Liver (tissue), 9 donors: ENCODE results near the gene RAB6C. TPM values are rescaled to one million over a fixed set of nuclear protein-coding genes. Genes with fewer than 3 reads are reported as not detected.

ENCODE experiments used
- DNase-seq: peaks from one replicate; pipeline ENCODE4 v3.0.0-alpha.2; 2017; ENCODE audit warnings: low spot score
- H3K27ac ChIP-seq, 2 donors: one replicate each; pipeline ENCODE4 v1.7.0; 2013; ENCODE audit warnings: inconsistent platforms in 2 of 2, low read length in 2 of 2, control low read depth in 1 of 2, low read depth in 1 of 2, mild to moderate bottlenecking in 1 of 2
- H3K27me3 ChIP-seq, 4 donors: one replicate each; pipeline versions ENCODE4 v1.6.1 to v1.7.0; 2013; ENCODE audit warnings: low read length in 3 of 4, inconsistent platforms in 1 of 4, mild to moderate bottlenecking in 1 of 4, moderate library complexity in 1 of 4; ENCODE audit not compliant: control insufficient read depth in 4 of 4, insufficient read depth in 4 of 4
- H3K36me3 ChIP-seq, 4 donors: one replicate each; pipeline versions ENCODE4 v1.6.1 to v1.7.0; 2013; ENCODE audit warnings: low read length in 3 of 4, mild to moderate bottlenecking in 3 of 4, low read depth in 1 of 4, moderate library complexity in 1 of 4; ENCODE audit not compliant: control insufficient read depth in 4 of 4, insufficient read depth in 3 of 4
- H3K4me1 ChIP-seq, 4 donors: one replicate each; pipeline versions ENCODE4 v1.6.1 to v1.7.0; 2013; ENCODE audit warnings: low read length in 3 of 4, mild to moderate bottlenecking in 3 of 4, moderate library complexity in 1 of 4; ENCODE audit not compliant: control insufficient read depth in 4 of 4, insufficient read depth in 4 of 4
- H3K4me3 ChIP-seq, 3 donors: one replicate each; pipeline versions ENCODE4 v1.6.1 to v1.7.0; 2013; ENCODE audit warnings: low read length in 3 of 3, control low read depth in 1 of 3, low read depth in 1 of 3, mild to moderate bottlenecking in 1 of 3
- H3K9ac ChIP-seq, 2 donors: one replicate each; pipeline ENCODE4 v1.7.0; 2013; ENCODE audit warnings: low read length in 2 of 2, mild to moderate bottlenecking in 2 of 2, moderate library complexity in 2 of 2, control low read depth in 1 of 2, low read depth in 1 of 2
- H3K9me3 ChIP-seq, 4 donors: one replicate each; pipeline versions ENCODE4 v1.6.1 to v1.7.0; 2013; ENCODE audit warnings: low read length in 3 of 4; ENCODE audit not compliant: control insufficient read depth in 4 of 4
- EGR1 ChIP-seq, 2 donors: IDR thresholded peaks; 2 replicates each; pipeline ENCODE4 v1.6.1; 2016 to 2018; ENCODE audit warnings: antibody characterized with exemption in 2 of 2, low read depth in 2 of 2
- FOXA1 ChIP-seq: IDR thresholded peaks from 2 replicates; pipeline ENCODE4 v1.6.1; 2016; ENCODE audit warnings: antibody characterized with exemption
- FOXA2 ChIP-seq: IDR thresholded peaks from 2 replicates; pipeline ENCODE4 v1.6.1; 2016; ENCODE audit warnings: antibody characterized with exemption
- GABPA ChIP-seq, 2 donors: IDR thresholded peaks in 1 of 2; conservative IDR thresholded peaks in 1 of 2; 2 replicates each; pipeline ENCODE4 v1.6.1; 2016; ENCODE audit warnings: antibody characterized with exemption in 2 of 2, mild to moderate bottlenecking in 1 of 2, moderate library complexity in 1 of 2
- HNF4A ChIP-seq, 2 donors: conservative IDR thresholded peaks; 2 replicates each; pipeline ENCODE4 v1.6.1; 2016; ENCODE audit warnings: antibody characterized with exemption in 2 of 2, mild to moderate bottlenecking in 2 of 2
- HNF4G ChIP-seq: IDR thresholded peaks from 2 replicates; pipeline ENCODE4 v1.6.1; 2016; ENCODE audit warnings: antibody characterized with exemption
- JUND ChIP-seq, 2 donors: IDR thresholded peaks; 2 replicates each; pipeline ENCODE4 v1.6.1; 2016; ENCODE audit warnings: antibody characterized with exemption in 2 of 2
- NR2F2 ChIP-seq: IDR thresholded peaks from 2 replicates; pipeline ENCODE4 v1.6.1; 2016; ENCODE audit warnings: antibody characterized with exemption
- RAD21 ChIP-seq, 2 donors: IDR thresholded peaks; 2 replicates each; pipeline ENCODE4 v1.6.1; 2016; ENCODE audit warnings: antibody characterized with exemption in 2 of 2, mild to moderate bottlenecking in 2 of 2
- RXRA ChIP-seq, 2 donors: IDR thresholded peaks; 2 replicates each; pipeline ENCODE4 v1.6.1; 2017 to 2018; ENCODE audit warnings: antibody characterized with exemption in 2 of 2, mild to moderate bottlenecking in 1 of 2
- SP1 ChIP-seq: IDR thresholded peaks from 2 replicates; pipeline ENCODE4 v1.6.1; 2018; ENCODE audit warnings: antibody characterized with exemption, mild to moderate bottlenecking
- YY1 ChIP-seq: IDR thresholded peaks from 2 replicates; pipeline ENCODE4 v1.6.1; 2016; ENCODE audit warnings: antibody characterized with exemption, mild to moderate bottlenecking
- WGBS: extraction: QIAGEN DNeasy Blood & Tissue Kit; methylation state at CpG from one replicate; pipeline ENCODE4 v1.1.7; 2013; 5-methylcytosine and 5-hydroxymethylcytosine counted together
- polyA plus RNA-seq, 2 donors: library from polyadenylated mRNA; stranded (reverse) in 1 of 2; unstranded in 1 of 2; fragments of 200-250 nt in 1 of 2; fragments of >200 nt in 1 of 2; fragmentation: Nextera tagmentation in 1 of 2; extraction: Ambion mirVana in 1 of 2; gene quantifications; one replicate each; pipeline versions ENCODE4 v1.2.1 to v1.2.3, GENCODE V29; 2013 to 2015
- total RNA-seq, 2 donors: library from RNA; depleted of rRNA; stranded (reverse); fragments of >200 nt; gene quantifications; one replicate each; pipeline ENCODE4 v1.2.3, GENCODE V29; 2014
- TF ChIP-seq, protein P1 (sequence below): IDR thresholded peaks from 2 replicates; pipeline ENCODE4 v1.6.1; 2016; ENCODE audit warnings: antibody characterized with exemption
- TF ChIP-seq, protein P2 (sequence below): fragments of 150-350 bp; IDR thresholded peaks from 2 replicates; pipeline ENCODE4 v1.5.1; 2017; ENCODE audit warnings: improper control_type of control experiment, low read depth, low read length; ENCODE audit not compliant: missing input control
- TF ChIP-seq, protein P3 (sequence below): IDR thresholded peaks from 2 replicates; pipeline ENCODE4 v1.6.1; 2016; ENCODE audit warnings: antibody characterized with exemption
- TF ChIP-seq, protein P4 (sequence below): IDR thresholded peaks from 2 replicates; pipeline ENCODE4 v1.6.1; 2016; ENCODE audit warnings: antibody characterized with exemption, mild to moderate bottlenecking
- donor health status: healthy.
- donor health status: healthy.
- donor health status: healthy.
- donor health status: healthy.
- donor health status: healthy.

The RAB6C gene
- total and polyA plus RNA-seq, 4 donors = 0.02 to 0.08 TPM; not detected in 2

DNA sequence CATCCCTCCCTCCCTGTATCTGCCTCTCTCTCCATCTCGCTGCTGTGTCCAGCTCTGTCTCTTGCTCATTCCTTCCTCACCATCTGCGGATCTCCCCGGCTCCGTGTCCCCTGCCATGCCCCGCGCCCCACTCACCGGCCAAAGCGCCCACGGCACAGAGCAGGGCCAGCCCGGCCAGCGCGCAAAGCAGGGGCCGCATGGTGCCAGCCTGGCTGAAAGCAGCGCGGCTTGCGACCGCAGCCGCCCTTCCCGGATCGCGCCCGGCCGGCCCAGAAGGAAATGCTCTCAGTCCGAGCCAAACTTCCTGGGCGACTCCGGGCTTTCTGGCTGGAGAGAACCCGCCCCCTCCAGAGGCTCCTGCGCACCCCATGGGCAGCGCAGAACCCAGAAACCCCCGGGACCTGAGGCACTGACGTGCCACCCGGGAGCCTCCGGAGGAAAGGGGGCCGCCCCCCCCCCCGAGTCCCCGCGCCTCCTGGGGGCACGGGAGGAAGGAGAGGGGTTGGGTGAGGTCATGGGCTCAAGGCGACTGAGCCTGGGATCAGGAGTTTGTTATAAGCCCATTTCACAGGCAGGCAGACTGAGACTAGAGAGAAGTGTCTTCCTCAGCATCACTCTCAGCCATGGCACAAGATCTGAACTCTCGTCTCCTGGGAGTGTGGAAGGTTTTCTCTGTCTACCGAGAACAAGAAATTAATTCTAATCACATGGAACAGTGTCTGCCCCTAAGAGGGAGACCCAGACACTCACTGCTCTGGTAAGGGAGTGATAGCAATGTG lies 45.2 kb upstream of the RAB6C start:
- no peak for DNase-seq
- Histone ChIP-seq H3K27me3 (peaks cover 0 to 4% (median under 1%) of the 10 kb centered on the region in 4 donors), H3K9me3 (no peaks in the 10 kb centered on the region), H3K9ac (no peak overlapping the region), H3K36me3 (no peaks in the 10 kb centered on the region), H3K4me3 (no peak overlapping the region), H3K4me1 (no peaks in the 10 kb centered on the region), H3K27ac (no peak overlapping the region)
- TF ChIP-seq JUND (IDR thresholded peaks at IDR 0.05) = no peak
- TF ChIP-seq, protein P1, sequence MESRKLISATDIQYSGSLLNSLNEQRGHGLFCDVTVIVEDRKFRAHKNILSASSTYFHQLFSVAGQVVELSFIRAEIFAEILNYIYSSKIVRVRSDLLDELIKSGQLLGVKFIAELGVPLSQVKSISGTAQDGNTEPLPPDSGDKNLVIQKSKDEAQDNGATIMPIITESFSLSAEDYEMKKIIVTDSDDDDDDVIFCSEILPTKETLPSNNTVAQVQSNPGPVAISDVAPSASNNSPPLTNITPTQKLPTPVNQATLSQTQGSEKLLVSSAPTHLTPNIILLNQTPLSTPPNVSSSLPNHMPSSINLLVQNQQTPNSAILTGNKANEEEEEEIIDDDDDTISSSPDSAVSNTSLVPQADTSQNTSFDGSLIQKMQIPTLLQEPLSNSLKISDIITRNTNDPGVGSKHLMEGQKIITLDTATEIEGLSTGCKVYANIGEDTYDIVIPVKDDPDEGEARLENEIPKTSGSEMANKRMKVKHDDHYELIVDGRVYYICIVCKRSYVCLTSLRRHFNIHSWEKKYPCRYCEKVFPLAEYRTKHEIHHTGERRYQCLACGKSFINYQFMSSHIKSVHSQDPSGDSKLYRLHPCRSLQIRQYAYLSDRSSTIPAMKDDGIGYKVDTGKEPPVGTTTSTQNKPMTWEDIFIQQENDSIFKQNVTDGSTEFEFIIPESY = no peak
- TF ChIP-seq, protein P2, sequence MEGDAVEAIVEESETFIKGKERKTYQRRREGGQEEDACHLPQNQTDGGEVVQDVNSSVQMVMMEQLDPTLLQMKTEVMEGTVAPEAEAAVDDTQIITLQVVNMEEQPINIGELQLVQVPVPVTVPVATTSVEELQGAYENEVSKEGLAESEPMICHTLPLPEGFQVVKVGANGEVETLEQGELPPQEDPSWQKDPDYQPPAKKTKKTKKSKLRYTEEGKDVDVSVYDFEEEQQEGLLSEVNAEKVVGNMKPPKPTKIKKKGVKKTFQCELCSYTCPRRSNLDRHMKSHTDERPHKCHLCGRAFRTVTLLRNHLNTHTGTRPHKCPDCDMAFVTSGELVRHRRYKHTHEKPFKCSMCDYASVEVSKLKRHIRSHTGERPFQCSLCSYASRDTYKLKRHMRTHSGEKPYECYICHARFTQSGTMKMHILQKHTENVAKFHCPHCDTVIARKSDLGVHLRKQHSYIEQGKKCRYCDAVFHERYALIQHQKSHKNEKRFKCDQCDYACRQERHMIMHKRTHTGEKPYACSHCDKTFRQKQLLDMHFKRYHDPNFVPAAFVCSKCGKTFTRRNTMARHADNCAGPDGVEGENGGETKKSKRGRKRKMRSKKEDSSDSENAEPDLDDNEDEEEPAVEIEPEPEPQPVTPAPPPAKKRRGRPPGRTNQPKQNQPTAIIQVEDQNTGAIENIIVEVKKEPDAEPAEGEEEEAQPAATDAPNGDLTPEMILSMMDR = no peak
- no peak for TF ChIP-seq RXRA (IDR thresholded peaks at IDR 0.05)
- TF ChIP-seq, protein P3, sequence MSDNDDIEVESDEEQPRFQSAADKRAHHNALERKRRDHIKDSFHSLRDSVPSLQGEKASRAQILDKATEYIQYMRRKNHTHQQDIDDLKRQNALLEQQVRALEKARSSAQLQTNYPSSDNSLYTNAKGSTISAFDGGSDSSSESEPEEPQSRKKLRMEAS = no peak
- TF ChIP-seq YY1 = no peak
- TF ChIP-seq, protein P4, sequence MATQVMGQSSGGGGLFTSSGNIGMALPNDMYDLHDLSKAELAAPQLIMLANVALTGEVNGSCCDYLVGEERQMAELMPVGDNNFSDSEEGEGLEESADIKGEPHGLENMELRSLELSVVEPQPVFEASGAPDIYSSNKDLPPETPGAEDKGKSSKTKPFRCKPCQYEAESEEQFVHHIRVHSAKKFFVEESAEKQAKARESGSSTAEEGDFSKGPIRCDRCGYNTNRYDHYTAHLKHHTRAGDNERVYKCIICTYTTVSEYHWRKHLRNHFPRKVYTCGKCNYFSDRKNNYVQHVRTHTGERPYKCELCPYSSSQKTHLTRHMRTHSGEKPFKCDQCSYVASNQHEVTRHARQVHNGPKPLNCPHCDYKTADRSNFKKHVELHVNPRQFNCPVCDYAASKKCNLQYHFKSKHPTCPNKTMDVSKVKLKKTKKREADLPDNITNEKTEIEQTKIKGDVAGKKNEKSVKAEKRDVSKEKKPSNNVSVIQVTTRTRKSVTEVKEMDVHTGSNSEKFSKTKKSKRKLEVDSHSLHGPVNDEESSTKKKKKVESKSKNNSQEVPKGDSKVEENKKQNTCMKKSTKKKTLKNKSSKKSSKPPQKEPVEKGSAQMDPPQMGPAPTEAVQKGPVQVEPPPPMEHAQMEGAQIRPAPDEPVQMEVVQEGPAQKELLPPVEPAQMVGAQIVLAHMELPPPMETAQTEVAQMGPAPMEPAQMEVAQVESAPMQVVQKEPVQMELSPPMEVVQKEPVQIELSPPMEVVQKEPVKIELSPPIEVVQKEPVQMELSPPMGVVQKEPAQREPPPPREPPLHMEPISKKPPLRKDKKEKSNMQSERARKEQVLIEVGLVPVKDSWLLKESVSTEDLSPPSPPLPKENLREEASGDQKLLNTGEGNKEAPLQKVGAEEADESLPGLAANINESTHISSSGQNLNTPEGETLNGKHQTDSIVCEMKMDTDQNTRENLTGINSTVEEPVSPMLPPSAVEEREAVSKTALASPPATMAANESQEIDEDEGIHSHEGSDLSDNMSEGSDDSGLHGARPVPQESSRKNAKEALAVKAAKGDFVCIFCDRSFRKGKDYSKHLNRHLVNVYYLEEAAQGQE = no peak
- TF ChIP-seq EGR1 (IDR thresholded peaks at IDR 0.05; ENCODE audit: low read depth in 2 of 2) = no peak
- no peak for TF ChIP-seq GABPA (IDR thresholded peaks at IDR 0.05 in 1 of 2, conservative IDR thresholded peaks at IDR 0.05 in 1 of 2)
- TF ChIP-seq NR2F2 = no peak
- no peak for TF ChIP-seq HNF4A (conservative IDR thresholded peaks at IDR 0.05)
- TF ChIP-seq HNF4G = no peak
- no peak for TF ChIP-seq FOXA2
- no peak for TF ChIP-seq RAD21 (IDR thresholded peaks at IDR 0.05)
- 7% methylated on average over 41 of the region's 41 CpGs for WGBS

DNA sequence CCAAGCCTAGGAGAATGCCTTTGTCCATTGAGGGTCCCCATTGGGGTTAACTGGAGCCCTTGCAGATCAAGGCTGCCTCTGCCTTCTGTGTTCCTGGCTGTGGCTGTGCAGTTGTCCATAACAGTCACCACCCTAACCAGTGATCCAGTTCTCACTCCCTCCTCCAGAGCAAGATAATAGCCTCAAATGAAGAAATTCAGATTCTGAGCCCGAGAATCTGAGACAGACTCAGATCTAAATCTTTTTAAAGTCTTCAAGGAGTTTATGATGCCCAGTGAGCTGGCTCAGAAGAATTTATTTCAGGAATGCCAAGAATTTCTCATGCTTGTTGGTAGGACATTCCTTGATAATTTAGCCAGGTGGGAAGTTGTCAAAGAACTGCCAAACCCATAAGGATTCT lies 44.3 kb upstream of the RAB6C start:
- DNase-seq = no peak
- no peaks in the 10 kb centered on the region for H3K4me1 ChIP-seq
- no peaks in the 10 kb centered on the region for H3K36me3 ChIP-seq
- peaks cover 0 to 4% (median under 1%) of the 10 kb centered on the region in 4 donors for H3K27me3 ChIP-seq
- no peak overlapping the region for H3K27ac ChIP-seq
- H3K9me3 ChIP-seq = no peaks in the 10 kb centered on the region
- no peak for TF ChIP-seq FOXA1
- no peak for TF ChIP-seq SP1
- no peak for TF ChIP-seq RAD21 (IDR thresholded peaks at IDR 0.05)
- no peak for TF ChIP-seq FOXA2
- TF ChIP-seq HNF4A (conservative IDR thresholded peaks at IDR 0.05) = no peak
- TF ChIP-seq YY1 = no peak
- TF ChIP-seq HNF4G = no peak
- TF ChIP-seq EGR1 (IDR thresholded peaks at IDR 0.05; ENCODE audit: low read depth in 2 of 2) = no peak
- no peak for TF ChIP-seq NR2F2
- no peak for TF ChIP-seq GABPA (IDR thresholded peaks at IDR 0.05 in 1 of 2, conservative IDR thresholded peaks at IDR 0.05 in 1 of 2)
- TF ChIP-seq RXRA (IDR thresholded peaks at IDR 0.05) = no peak
- TF ChIP-seq, protein P4 = no peak
- 42% methylated on average over 1 of the region's 1 CpG for WGBS
- no peak overlapping the region for H3K4me3 ChIP-seq
- no peak overlapping the region for H3K9ac ChIP-seq
